OCI-LY1 (cell line): ENCODE results near the gene BFSP1.

ENCODE experiments used
- H2AFZ ChIP-seq: fragments of 200-600 bp; sonication (generic), shearing (Covaris generic); 2 replicates; pipeline ENCODE4 v1.6.0; 2014; ENCODE audit warnings: antibody characterized with exemption, mild to moderate bottlenecking, low read length
- H3F3A ChIP-seq: fragments of 200-600 bp; sonication (generic), shearing (Covaris generic); 2 replicates; pipeline ENCODE4 v1.6.0; 2014; ENCODE audit warnings: mild to moderate bottlenecking, antibody characterized with exemption, low read length, moderate library complexity; ENCODE audit not compliant: insufficient read depth
- H3K27ac ChIP-seq: fragments of 200-600 bp; sonication (generic); 2 replicates; pipeline ENCODE4 v1.5.1; 2014; ENCODE audit warnings: low read length, mixed run types, mild to moderate bottlenecking, low read depth; ENCODE audit not compliant: poor library complexity, severe bottlenecking
- H3K27me3 ChIP-seq: fragments of 200-600 bp; sonication (generic); 2 replicates; pipeline ENCODE4 v1.6.0; 2014; ENCODE audit warnings: antibody characterized with exemption, mild to moderate bottlenecking, low read length, moderate library complexity; ENCODE audit not compliant: insufficient read depth
- H3K36me3 ChIP-seq: fragments of 200-600 bp; sonication (generic); 2 replicates; pipeline ENCODE4 v1.6.1; 2014; ENCODE audit warnings: mild to moderate bottlenecking, antibody characterized with exemption, low read length, moderate library complexity, mixed read lengths; ENCODE audit not compliant: insufficient read depth
- H3K4me1 ChIP-seq: fragments of 200-600 bp; sonication (generic); 2 replicates; pipeline ENCODE4 v1.5.1; 2014; ENCODE audit warnings: mild to moderate bottlenecking, low read length, moderate library complexity; ENCODE audit not compliant: insufficient read depth, severe bottlenecking
- H3K4me2 ChIP-seq: fragments of 200-600 bp; sonication (generic), shearing (Covaris generic); 2 replicates; pipeline ENCODE4 v1.6.1; 2014; ENCODE audit warnings: low read length
- H3K4me3 ChIP-seq: fragments of 200-600 bp; sonication (generic); 2 replicates; pipeline ENCODE4 v1.5.1; 2014; ENCODE audit warnings: low read length, low read depth, mild to moderate bottlenecking, mixed read lengths; ENCODE audit not compliant: poor library complexity, severe bottlenecking
- H3K79me2 ChIP-seq: fragments of 200-600 bp; shearing (Covaris generic); 2 replicates; pipeline ENCODE4 v1.6.1; 2016; ENCODE audit warnings: mixed run types, low read length, mixed read lengths; ENCODE audit not compliant: insufficient read depth
- H3K9ac ChIP-seq: fragments of 200-600 bp; sonication (generic), shearing (Covaris generic); 2 replicates; pipeline ENCODE4 v1.6.1; 2014; ENCODE audit warnings: mild to moderate bottlenecking, low read length, mixed read lengths
- H3K9me2 ChIP-seq: fragments of 200-600 bp; sonication (generic), shearing (Covaris generic); 2 replicates; pipeline ENCODE4 v1.6.1; 2014; ENCODE audit warnings: low read depth, mild to moderate bottlenecking, low read length, mixed read lengths
- H3K9me3 ChIP-seq: fragments of 200-600 bp; shearing (Covaris generic); 2 replicates; pipeline ENCODE4 v1.6.1; 2014; ENCODE audit warnings: low read length, mixed read lengths
- H4K20me1 ChIP-seq: fragments of 200-600 bp; sonication (generic), shearing (Covaris generic); 2 replicates; pipeline ENCODE4 v1.6.0; 2016; ENCODE audit warnings: mild to moderate bottlenecking, low read length; ENCODE audit not compliant: insufficient read depth
- CTCF ChIP-seq: fragments of 200-600 bp; sonication (generic), shearing (Covaris generic); IDR thresholded peaks from 2 replicates; pipeline ENCODE4 v1.5.1; 2017; ENCODE audit warnings: mild to moderate bottlenecking, antibody characterized with exemption, low read length, moderate library complexity, mixed read lengths
- EZH2 ChIP-seq: fragments of 200-600 bp; sonication (generic), shearing (Covaris generic); IDR thresholded peaks from 2 replicates; pipeline ENCODE4 v1.8.0; 2017; ENCODE audit warnings: borderline replicate concordance, mixed run types, mild to moderate bottlenecking, antibody characterized with exemption, low read length, moderate library complexity, mixed read lengths

Gene BFSP1

GRCh38 chr20:17502105-17502504, 29.1 kb downstream of the BFSP1 start:
- no peaks in the 10 kb centered on the region for H3K36me3 ChIP-seq
- H3K9me3 ChIP-seq = no peaks in the 10 kb centered on the region
- TF ChIP-seq CTCF (no peak), EZH2 (no peak)
- no peaks in the 10 kb centered on the region for H3K9me2 ChIP-seq
- no peak overlapping the region for H3K4me2 ChIP-seq
- no peak overlapping the region for H3K4me3 ChIP-seq
- no peaks in the 10 kb centered on the region for H3F3A ChIP-seq
- no peaks in the 10 kb centered on the region for H3K79me2 ChIP-seq
- H2AFZ ChIP-seq = no peak overlapping the region
- H3K9ac ChIP-seq = no peak overlapping the region
- H4K20me1 ChIP-seq = no peaks in the 10 kb centered on the region
- H3K4me1 ChIP-seq = peaks cover 17% of the 10 kb centered on the region
- no peaks in the 10 kb centered on the region for H3K27me3 ChIP-seq
- no peak overlapping the region for H3K27ac ChIP-seq

DNA sequence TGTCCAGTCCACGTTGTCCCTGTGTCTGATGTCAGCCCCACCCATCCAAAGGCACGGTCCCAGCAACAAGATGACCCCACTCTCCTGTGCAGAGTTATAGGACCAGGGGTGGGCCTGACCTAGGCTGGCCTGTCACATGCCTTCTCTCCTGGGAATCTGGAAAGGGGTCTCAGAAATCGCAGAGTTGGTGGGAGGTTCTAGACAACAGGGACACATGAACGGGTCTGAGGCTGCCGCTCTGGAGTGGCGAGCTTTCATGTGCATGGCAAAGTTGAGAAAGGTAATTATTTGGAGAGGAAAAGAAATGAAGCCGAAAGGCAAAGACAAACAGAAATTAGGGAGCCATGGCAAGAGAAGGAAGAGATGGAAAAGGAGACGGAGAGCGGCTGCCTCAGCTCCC, 29.5 kb downstream of the BFSP1 start:
- Histone ChIP-seq H4K20me1 (no peaks in the 10 kb centered on the region), H3K79me2 (no peaks in the 10 kb centered on the region), H3K27ac (no peak overlapping the region), H3K4me2 (no peak overlapping the region), H3K4me1 (peaks cover 17% of the 10 kb centered on the region), H3K9me3 (no peaks in the 10 kb centered on the region), H3F3A (no peaks in the 10 kb centered on the region), H3K36me3 (no peaks in the 10 kb centered on the region), H3K9me2 (no peaks in the 10 kb centered on the region), H3K9ac (no peak overlapping the region), H3K27me3 (no peaks in the 10 kb centered on the region), H3K4me3 (no peak overlapping the region), H2AFZ (no peak overlapping the region)
- no peak for TF ChIP-seq EZH2
- no peak for TF ChIP-seq CTCF

- Histone ChIP-seq H3F3A (no peaks in the 10 kb centered on the region), H3K36me3 (no peaks in the 10 kb centered on the region), H3K4me3 (no peak overlapping the region), H3K9me2 (no peaks in the 10 kb centered on the region), H3K9me3 (no peaks in the 10 kb centered on the region), H3K4me2 (no peak overlapping the region), H3K4me1 (peaks cover 17% of the 10 kb centered on the region), H3K27me3 (no peaks in the 10 kb centered on the region), H4K20me1 (no peaks in the 10 kb centered on the region), H3K27ac (no peak overlapping the region), H2AFZ (no peak overlapping the region), H3K79me2 (no peaks in the 10 kb centered on the region), H3K9ac (no peak overlapping the region)
- TF ChIP-seq EZH2 (no peak), CTCF (no peak)
Measured at GRCh38 chr20:17500826-17501225, 30.4 kb downstream of the BFSP1 start.
